Adrenal gland (tissue), 5 donors: ENCODE data around the gene POU2AF2.

Experiments
- CTCF ChIP-seq, 6 experiments: fragments of 450-650 bp in 4 of 6; fragments of 200-600 bp in 2 of 6; sonication (generic) in 1 of 6; IDR thresholded peaks; 1 replicate in 5 of 6; 2 replicates in 1 of 6; pipeline versions ENCODE4 v1.5.1 to v1.8.0; 2016 to 2021; ENCODE audit warnings: antibody characterized with exemption in 6 of 6, mild to moderate bottlenecking in 2 of 6, moderate library complexity in 1 of 6
- POLR2A ChIP-seq, 2 donors: fragments of 450-650 bp; IDR thresholded peaks; one replicate each; pipeline ENCODE4 v1.6.1; 2017; ENCODE audit warnings: antibody characterized with exemption in 2 of 2, mild to moderate bottlenecking in 2 of 2, moderate library complexity in 1 of 2
- donor health status: DM: no; HTN: no; CAD: no.

GRCh38 chr11:111297696-111298095 lies 52.2 kb downstream of the POU2AF2 start:
- no peak for TF ChIP-seq CTCF (IDR thresholded peaks at IDR 0.05)
- no peak for TF ChIP-seq POLR2A (IDR thresholded peaks at IDR 0.05)
